Stimulated activated CD8-positive, alpha-beta memory T cell treated with anti-CD3 and anti-CD28 coated beads, Interleukin-2, amount 100 ng/mL, for 48 hours (primary cell): ENCODE data around the gene DSTN.

Experiments
- DNase-seq, 2 donors: peaks; one replicate each; pipeline ENCODE4 v3.0.0-alpha.2; 2020; ENCODE audit warnings: low read depth in 2 of 2

Gene DSTN

GRCh38 chr20:17580895-17581294 lies 11.0 kb downstream of the DSTN start:
- DNase-seq, result no peak

DNA sequence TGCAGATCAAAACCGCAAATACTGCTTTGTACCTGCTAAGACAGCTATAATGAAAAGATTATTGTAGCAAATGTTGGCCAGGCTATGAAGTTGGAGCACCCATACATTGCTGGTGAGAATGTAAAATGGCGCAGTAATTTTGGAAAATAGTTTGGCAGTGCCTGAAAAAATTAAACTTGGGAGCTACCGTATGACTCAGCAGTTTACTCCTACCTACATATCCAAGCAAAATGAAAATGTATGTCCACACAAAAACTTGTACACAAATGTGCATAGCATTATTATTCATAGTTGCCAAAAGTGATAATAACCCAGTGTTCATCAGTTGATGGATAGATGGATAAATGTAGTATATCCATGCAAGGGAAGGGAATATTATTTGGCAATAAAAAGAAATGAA lies 13.3 kb downstream of the DSTN start:
- no peak for DNase-seq

GRCh38 chr20:17584689-17585088 lies 14.8 kb downstream of the DSTN start:
- no peak for DNase-seq

GRCh38 chr20:17586250-17586649 lies 16.4 kb downstream of the DSTN start:
- DNase-seq, result no peak

DNA sequence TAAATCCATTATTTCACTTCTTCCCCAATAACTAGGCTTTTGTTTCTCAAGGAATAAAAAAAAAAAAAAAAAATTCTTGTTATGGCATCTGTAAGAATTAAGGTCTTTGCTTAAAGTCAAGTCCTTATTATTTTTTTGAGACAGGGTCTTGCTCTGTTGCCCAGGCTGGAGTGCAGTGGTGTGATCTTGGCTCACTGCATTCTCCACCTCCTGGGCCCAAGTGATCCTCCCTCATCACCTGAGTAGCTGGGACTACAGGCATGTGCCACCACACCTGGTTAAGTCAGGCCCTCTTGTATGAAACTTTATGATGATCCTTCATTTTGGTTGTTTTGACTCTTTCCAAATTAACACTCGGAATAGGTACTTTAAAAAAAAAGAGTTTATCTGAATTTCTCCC lies 17.3 kb downstream of the DSTN start:
- DNase-seq, result no peak

DNA sequence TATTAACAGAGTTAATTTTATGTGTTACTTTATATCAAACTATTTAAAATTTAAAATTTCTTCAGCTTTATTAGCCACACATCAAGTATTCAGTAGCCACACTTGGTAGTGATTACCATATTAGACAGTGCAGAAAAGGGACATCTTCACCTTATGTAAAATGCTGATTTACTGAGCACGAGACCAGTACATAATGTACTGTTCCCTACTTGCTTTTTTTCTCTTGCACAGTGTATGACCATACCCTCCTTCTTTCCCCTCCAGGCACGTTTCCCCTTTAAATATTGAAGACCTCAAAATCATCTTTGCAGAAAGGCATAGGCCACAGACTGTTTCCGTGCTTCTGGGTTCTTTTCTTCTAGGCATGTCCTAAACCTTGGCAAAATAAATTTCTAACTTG lies 17.9 kb downstream of the DSTN start:
- DNase-seq, result no peak

DNA sequence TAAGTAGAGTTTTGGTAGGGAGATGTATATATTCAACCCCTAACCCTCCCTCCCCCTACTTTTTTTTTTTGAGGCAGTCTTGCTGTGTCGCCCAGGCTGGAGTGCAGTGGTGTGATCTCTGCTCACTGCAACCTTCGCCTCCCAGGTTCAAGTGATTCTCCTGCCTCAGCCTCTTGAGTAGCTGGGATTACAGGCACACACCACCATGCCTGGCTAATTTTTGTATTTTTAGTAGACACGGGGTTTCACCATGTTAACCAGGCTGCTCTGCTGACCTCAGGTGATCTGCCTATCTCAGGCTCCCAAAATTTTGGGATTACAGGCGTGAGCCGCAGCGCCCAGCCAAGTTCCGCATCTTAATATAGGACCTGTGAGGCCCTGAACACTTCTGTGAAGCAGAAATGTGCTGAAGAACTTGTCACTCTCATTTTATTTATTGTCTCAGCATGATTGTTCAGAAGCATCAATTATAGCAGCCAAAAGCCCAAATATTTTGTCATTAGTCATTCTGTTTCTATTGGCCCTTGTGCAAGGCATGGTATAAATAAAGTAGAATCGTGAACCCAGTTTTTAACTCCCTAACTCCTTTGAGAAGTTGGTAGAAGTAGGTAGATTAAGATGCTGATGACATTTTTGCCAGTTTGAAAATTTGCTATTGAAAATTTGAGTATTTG lies 19.4 kb downstream of the DSTN start:
- DNase-seq, result no peak

GRCh38 chr20:17590245-17590644 lies 20.4 kb downstream of the DSTN start:
- no peak for DNase-seq

DNA sequence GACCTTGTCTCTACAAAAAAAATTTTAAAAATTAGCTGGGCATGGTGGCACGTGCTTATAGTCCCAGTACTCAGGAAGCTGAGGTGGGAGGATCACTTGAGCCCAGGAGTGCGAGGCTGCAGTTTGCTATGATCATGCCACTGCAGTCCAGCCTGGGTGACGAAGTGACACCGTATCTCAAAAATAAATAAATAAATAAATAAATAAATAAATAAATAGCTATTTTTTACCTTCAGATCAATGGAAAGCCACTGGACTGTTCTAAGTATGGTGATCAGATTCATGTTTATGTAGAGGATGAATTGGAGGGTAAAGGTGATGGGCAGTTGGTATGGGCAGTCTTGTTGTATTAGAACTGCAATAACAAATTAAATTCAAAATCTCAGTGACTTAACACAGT lies 24.0 kb downstream of the DSTN start:
- no peak for DNase-seq

DNA sequence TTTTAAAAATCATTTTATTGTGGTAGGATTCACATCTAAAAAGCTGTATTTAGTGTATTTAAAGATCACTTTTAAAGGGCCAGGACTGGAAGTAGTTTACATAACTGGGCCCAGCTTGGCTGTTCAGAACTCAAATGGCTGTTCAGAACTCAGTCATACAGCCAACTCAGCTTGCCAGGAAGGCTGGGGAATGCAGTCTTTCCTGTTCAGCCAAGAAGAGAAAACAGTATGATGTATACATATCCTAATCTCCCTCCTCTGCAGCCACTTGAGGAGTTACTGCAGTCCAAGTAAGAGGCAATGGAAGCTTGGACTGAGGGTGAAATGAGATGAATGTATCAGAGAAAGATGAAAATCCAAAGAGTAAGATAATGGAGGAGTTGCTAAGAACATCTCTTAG lies 24.6 kb downstream of the DSTN start:
- DNase-seq, result no peak

DNA sequence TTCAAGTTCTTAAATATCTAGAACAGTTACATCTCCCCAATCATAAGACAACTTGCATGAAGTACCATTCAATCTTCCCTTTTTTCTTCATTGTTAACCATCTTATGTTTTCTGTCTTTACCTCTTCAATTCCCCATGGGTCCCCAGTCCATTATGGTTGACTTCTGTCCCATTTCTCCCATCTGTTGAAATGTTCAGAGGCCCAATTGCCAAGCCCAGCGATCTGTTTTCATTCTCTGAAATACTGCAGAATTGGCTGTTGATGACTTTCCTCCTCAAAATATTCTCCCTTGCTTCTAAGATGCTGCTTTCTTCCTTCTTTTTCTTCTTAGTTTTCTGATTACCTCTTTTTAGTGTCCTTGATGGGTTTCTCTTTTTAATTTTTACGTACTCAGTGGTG lies 26.0 kb downstream of the DSTN start:
- no peak for DNase-seq

DNA sequence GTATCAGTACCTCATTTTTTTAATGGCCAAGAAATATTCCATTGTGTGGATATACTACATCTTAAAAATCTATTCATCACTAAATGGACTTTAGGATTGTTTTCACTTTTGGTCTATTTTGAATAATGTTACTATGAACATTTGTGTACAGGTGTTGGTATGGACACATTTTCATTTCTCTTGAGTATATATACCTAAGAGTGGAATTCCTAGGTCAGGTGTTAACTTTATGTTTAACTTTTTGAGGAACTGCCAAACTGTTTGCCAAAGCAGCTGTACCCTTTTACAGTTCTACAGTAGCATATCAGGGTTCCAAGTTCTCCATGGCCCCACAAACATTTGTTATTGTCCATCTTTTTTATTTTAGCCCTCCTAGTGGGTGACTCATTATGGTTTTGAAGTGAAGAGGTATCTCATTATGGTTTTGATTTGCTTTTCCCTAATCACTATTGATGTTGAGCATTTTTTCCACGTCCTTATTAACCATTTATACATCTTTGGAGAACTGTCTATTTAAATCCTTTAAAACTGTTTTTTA lies 28.2 kb downstream of the DSTN start:
- DNase-seq, result no peak

DNA sequence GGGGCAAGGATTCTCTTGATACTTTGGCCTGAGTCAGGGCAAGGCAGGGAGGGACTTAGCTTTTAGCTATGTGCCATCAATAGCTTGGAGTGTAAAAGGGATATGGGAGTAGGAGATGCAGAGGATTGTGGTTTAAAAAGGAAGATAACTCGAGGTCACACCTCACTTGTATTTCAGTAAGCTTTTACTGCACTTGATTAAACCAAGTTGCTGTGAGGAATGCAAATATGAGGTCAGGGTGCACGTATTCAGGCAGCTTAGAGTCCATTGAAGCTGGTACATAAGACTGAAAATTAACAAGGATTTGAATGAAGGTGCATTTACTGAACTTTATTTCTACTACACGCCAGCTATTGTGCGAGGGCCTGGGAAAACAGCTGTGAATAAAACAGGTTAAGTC lies 32.1 kb downstream of the DSTN start:
- no peak for DNase-seq

- no peak for DNase-seq
Observed at GRCh38 chr20:17602493-17602892, 32.6 kb downstream of the DSTN start.

- DNase-seq, result no peak
Observed at GRCh38 chr20:17605131-17605660, 35.3 kb downstream of the DSTN start.

GRCh38 chr20:17606001-17606400 lies 36.1 kb downstream of the DSTN start:
- no peak for DNase-seq

DNA sequence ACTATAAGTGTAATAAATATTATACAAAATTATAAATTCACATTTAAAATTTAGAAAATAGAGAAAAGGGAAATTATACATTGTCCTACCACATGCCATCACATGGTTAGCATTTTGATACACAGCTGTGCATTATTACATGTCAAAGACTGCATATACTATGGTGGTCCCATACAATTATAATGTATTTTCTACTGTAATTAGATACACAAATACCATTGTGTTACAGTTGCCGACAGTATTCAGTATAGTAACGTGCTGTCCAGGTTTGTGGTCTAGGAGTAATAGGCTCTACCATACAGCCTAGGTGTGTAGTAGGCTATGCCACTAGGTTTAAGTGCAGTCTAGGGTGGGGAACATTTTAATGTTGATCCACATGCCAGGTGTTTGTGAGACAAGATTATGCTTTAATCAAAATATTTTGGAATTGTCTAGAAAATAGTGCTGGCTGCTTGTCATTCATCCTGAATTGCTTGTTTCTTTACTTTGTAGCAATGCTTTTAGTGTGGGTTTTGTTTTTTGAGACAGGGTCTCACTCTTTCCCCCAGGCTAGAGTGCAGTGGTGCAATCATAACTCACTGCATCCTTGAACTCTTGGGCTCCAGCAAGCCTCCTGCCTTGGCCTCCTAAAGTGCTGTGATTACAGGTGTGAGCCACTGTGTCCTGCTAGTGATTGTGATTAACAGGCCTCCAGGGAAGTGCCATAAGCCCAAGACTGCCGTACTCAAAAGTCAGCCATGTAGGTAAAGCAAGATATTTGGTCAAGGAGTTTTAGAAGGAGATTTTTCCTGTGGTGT lies 39.0 kb downstream of the DSTN start:
- DNase-seq, result no peak

DNA sequence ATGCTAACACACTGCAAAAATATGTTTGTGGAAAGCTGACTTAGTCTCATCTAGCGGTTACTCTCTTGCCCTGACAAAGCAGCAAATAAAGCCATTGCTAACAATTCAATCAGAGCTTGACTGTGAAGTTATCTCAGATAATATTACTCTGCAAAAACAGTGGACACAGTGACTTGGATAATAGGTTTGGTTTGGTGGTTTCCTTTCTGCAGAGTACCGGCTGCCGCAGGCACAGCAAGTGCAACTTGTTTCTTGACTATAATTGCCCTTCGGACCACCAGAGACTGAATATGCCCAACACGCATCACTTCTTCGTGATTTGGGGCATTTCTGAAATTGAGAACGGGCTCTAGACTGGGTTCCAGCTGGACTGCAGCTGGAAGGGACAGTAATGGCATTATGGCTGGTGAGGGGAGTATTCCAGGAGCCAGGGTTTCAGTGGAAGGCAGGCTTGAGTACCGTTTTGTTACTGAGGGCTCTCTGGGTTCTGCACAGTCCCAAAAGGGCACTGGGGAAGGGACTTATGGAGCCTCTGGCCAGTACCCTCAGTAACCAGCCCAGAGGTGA lies 40.0 kb downstream of the DSTN start:
- DNase-seq, result no peak

DNA sequence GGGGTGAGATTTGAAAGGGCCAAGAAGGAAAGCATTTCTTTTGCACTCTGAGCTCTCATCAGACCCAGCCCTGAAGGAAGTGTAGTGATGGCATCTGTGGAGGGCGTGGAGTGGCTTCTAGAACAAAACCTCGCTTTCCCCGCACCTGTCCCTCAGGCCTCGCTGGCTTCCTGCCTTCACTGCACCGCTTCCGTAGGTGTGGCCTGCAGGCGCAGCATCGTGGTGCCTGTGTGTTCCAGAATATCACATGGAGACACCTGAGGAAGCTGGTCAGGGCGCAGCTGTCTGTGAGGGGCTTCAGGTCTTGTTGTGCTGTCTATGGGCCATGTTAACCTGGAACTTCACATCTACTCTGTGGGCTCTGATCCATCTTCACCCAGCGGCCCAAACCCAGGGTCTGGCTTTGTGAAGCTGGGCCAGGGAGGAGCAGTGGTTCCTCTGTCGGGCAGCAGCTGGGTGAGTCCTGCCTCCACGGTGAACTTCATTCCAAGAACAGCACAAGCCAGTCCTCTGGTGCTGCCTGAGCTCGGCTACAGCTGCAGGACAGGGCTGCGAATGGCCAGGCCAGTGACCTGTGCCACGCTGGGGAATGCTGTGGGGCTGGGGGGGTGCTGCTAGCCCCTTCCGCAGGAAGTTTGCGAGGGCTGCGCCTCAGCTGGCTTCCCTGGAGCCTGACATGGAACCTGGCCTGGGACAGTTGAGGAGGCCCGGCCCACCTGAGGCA lies 40.9 kb downstream of the DSTN start:
- DNase-seq, result peak in 1 of 2 donors; percentile 30

GRCh38 chr20:17611290-17611539 lies 41.3 kb downstream of the DSTN start:
- no peak for DNase-seq

DNA sequence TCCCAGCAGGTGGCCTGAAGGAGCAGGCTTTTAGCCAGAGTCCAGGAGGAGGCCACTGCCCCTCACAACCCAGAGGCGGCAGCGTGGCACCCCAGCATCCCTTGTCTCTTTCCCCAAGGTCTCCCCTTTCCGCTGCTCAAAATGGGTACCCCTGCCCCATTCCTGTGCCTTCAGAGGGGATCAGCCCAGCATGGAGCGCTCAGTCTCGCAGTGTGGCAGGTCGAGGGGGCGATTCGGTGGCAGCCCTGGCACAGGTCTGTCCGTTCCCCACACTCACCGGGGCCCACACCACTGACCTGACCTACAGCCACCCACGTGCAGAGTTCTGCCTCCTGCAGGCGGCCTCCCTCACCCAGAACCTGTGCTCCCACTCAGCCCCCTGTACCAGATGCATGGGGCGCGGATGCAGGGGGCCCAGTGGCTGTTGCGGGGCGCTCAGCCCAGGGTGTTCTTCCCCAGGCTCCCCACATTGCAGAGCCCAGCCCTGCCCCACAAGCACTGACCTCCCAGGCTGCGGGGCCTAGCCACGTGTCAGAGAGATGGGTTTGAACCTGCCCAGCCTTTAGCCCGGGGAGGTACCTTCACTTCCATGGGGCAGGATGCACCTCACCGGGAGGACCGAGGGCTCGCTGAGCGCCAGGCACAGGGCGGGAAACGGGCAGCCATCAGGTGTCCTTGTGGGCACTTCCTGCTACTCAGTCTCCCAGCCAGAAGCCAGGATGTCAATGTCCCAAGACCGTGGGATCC lies 41.8 kb downstream of the DSTN start:
- DNase-seq, result no peak
